Stimulated activated CD8-positive, alpha-beta memory T cell treated with anti-CD3 and anti-CD28 coated beads, Interleukin-15, amount 100 ng/mL, for 48 hours (primary cell): ENCODE data around the gene CBL.
"Not testable (repeated sequence)": the region's sequence is repeated elsewhere in the genome, so short reads cannot be mapped to it uniquely, and the experiment has no call there.

ENCODE experiments used
- DNase-seq, 2 donors: peaks; one replicate each; pipeline ENCODE4 v3.0.0-alpha.2; 2020; ENCODE audit warnings: low read depth in 2 of 2

Gene CBL

DNA sequence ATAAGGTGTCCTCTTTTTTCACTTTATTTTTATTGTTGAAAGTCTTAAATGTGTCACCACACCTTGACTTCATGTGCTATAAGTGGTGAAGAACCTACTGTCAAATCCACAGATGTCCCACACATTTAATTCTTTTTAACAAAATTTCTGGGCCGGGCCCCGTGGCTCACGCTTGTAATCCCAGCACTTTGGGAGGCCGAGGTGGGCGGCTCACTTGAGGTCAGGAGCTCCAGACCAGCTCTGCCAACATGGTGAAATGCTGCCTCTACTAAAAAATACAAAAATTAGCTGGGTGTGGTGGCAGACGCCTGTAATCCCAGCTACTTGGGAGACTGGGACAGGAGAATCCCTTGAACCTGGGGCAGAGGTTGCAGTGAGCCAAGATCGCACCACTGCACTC is 3.0 kb downstream of the CBL start:
- no peak for DNase-seq

DNA sequence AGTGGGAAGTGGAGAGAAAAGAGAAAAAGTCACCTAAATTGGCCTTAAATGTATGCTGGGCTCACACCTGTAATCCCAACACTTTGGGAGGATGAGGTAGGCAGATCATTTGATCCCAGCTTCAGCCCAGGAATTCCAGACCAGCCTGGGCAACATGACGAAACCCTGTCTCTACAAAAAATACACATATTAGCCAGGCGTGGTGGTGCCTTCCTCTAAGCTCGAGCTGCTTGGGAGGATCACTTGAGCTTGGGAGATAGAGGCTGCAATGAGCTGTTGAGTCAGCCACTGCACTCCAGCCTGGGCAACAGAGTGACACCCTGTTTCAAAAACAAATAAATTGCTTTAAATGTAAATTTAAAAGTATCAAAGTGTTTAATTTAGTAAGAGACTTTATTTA is 3.9 kb downstream of the CBL start:
- DNase-seq = no peak

GRCh38 chr11:119218141-119218878 is 12.2 kb downstream of the CBL start:
- DNase-seq = no peak

DNA sequence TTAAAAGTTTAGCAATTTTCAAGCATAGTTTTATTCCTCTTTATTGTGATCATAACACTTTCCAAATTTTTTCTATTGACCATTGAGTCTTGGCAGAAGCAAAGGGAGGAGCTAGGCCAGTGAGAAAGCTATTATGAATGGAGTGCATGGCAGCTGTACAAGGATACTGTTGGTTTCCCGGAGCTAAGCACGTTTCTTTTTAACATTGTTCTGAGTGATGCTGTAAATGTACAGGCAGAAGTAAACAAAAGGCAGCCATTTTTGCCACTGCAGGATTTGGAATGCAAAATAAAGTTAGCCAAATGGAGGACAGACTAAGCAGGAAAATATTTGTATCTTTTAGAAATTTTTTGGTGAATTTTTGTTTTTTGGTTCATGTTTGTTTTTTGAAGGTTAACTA is 16.2 kb downstream of the CBL start:
- no peak for DNase-seq

DNA sequence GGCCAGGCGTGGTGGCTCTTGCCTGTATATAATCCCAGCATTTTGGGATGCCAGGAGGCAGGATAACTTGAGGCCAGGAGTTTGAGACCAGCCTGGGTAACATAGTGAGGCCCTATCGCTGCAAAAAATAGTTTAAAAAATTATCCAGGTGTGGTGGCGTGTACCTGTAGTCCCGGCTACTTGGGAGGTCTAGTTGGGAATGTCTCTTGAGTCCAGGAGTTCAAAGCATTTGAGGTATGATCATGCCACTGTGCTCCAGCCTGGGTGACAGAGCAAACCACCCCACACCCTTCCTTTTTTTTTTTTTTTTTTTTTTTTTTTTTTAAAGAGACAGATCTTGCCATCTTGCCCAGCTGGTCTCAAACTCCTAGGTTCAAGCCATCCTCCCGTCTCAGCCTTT is 16.8 kb downstream of the CBL start:
- DNase-seq = no peak

DNA sequence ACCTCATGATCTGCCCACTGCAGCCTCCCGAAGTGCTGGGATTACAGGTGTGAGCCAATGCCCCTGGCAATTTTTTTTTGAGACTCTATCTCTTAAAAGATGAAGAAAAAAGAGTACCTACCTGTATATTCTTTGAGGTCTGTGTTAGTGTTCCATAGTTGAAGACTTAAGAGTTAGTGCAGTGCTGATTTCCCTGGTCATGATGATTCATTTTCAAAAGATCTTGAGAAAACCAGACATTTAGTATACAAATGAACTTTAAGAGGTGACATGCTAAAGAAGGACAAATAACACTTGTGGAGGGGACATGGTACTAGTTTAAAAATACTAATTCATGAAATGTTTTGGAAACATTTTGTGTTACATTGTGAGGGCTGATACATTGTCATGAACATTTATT is 17.7 kb downstream of the CBL start:
- no peak for DNase-seq

DNA sequence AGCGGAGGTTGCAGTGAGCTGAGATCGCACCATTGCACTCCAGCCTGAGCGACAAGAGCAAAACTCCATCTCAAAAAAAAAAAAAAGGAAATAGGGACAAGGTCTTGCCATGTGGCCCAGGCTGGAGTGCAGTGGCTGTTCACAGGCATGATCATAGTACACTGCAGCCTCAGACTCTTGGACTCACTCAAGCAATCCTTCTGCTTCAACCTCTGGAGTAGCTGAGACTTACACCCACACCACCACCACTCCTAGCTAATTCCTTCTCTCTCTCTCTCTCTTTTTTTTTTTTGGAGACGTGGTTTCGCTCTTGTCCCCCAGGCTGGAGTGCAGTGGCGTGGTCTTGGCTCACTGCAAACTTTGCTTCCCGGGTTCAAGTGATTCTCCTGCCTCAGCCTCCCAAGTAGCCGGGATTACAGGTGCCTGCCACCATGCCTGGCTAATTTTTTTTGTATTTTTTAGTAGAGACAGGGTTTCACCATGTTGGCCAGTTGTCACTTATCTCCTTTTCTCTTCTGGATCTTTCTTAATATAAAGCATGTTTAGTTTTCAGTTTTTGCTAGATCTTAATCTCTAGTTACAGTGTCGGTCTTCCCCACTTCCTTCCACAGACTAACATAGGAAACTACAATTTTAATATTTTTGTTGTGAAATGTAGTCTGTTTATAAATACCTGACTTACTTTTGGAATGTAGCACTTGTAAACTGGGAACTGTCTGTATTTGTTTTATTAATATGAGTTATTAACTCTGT is 22.6 kb downstream of the CBL start:
- DNase-seq = not testable (repeated sequence)

- no peak for DNase-seq
Measured at GRCh38 chr11:119229288-119229672, 23.1 kb downstream of the CBL start.

DNA sequence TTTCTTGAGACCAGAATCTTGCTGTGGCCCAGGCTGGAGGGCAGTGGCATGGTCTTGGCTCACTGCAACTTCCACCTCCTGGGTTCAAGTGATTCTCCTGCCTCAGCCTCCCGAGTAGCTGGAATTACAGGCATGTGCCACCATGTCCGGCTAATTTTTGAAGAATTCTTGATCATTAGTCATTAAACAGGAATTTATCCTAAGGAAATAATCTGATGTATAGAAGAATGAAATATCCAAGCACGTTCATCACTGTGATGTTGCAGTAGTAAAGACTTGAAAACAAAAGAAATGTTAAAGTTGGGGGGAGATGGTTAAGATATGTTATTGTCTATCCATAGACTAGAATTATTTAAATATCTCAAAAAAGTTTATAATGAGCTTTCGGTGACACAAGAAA is 23.6 kb downstream of the CBL start:
- no peak for DNase-seq

DNA sequence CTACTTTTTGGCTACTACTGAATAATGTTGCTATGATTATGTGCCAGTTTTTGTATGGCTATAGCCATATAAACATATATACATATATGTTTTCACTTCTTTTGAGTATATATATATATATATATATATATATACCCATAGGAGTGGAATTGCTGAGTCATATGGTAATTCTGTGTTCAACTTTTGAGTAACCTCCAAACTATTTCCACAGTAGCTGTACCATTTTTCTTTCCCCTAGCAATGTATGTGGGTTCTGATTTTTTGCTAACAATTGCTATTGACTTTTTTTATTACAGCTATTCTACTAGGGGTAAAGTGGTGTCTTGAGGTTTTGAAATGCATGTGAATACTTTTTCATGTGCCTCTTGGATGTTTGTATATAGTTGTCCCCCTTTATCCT is 30.4 kb downstream of the CBL start:
- no peak for DNase-seq

GRCh38 chr11:119236891-119237290 is 30.8 kb downstream of the CBL start:
- no peak for DNase-seq

DNA sequence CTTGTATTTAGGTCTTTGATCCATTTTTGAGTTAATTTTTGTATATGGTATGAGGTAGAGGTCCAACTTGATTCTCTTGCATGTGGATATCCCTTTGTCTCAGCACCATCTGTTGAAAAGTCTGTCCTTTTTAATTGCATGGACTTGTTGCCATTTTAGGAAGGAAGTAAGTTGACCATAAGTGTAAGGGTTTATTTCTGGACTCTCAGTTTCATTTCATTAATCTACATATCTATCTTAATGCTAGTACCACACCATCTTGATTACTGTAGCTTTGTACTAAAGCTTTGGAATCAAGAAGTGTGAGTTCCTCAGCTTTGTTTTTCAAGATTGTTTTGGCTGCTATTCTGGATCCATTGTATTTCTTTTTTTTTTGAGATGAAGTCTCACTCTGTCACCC is 31.4 kb downstream of the CBL start:
- no peak for DNase-seq

DNA sequence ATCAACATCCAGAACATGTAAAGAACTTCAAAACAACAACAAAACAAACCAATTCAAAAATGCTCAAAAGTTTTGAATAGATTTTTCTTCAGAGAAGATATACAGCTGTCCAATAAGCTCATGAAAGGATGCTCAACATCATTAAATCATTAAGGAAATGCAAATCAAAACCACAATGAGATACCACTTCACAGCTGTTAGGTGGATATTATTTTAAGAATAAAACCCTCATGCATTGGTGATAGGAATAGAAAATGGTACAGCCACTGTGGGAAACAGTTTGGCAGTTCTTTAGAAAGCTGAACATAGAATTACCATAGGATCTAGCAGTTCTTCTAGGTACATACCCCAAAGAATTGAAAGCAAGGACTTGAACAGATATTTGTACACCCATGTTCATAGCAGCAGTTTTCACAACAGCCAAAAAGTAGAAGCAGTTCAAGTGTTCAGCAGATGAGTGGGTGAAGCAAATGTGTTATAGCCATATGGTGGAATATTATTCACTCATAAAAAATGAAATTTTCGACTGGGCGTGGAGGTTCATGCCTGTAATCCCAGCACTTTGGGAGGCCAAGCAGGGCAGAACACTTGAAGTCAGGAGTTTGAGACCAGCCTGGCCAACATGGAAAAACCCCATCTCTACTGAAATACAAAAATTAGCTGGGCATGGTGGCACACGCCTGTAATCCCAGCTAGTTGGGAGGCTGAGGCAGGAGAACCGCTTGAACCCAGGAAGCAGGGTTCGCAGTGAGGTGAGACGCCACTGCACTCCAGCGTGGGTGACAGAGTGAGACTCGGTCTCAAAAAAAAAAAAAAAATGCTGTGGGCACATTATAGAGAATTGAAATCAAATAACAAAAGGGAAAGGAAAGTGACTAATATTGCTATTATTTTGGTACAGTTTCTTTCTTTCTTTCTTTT is 42.9 kb downstream of the CBL start:
- DNase-seq = no peak

DNA sequence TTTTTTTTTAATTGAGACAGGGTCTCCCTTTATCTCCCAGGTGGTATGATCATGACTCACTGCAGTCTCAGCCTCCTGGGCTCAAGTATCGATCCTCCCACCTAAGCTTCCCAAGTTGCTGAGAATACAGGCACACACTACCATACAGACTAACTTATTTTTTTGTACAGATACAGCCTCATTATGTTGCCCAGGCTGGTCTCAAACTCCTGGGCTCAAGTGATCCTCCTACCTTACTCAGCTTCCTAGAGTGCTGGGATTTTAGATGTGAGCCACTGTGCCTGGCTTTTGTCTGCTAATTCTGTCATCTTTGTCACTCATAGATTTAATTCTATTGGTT is 43.5 kb downstream of the CBL start:
- DNase-seq = no peak

DNA sequence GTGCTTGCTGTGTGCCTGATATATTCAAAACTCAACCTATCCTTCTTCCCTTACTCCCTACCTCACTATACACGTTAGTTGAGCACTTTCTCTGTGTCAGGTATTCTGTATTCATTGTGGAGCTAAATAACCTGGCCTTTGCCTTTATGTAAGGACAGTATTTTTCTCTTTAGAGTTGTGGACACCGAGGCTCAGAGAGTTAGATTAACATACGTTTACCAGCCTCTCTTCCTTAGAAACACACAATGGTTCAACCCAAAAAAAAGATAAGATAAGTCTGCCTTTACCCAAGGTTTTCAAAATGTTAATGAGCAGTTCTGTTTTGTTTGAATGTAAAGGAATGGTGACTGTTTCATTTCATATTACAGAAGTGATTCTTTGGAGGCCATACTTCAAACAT is 45.0 kb downstream of the CBL start:
- DNase-seq = no peak

DNA sequence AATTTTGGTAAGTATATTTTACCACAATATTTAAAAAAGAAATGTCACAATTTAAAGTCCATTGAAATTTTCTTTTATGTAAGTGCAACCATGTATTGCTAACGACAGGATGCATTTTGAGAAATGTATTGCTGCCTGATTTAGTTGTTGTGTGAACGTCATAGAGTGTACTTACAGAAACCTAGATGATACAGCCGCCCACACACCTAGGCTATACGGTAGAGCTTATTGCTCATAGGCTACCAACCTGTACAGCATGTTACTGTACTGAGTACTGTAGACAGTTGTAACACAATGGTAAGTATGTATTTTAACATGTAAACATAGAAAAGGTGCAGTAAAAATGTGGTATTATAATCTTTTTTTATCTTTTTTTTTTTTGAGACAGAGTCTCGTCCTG is 48.1 kb downstream of the CBL start:
- peak; percentile 29 to 43 for DNase-seq

- no peak for DNase-seq
Measured at GRCh38 chr11:119258180-119258579, 52.0 kb downstream of the CBL start.

DNA sequence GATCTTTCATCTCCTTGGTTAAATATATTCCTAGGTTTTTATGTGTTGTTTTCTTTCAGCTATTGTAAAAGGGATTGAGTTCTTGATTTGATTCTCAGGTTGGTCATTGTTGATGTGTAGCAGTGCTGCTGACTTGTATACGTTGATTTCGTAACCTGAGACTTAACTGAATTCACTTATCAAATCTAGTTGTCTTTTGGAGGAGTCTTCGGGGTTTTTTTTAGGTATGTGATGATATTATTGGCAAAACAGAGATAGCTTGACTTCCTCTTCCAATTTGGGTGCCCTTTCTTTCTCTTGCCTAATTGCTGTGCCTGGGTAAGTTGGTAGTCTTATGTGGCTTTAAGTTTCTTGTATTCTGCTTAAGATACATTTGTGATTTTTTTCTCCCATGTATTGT is 52.8 kb downstream of the CBL start:
- DNase-seq = no peak

GRCh38 chr11:119262668-119263351 is 56.7 kb downstream of the CBL start:
- no peak for DNase-seq

DNA sequence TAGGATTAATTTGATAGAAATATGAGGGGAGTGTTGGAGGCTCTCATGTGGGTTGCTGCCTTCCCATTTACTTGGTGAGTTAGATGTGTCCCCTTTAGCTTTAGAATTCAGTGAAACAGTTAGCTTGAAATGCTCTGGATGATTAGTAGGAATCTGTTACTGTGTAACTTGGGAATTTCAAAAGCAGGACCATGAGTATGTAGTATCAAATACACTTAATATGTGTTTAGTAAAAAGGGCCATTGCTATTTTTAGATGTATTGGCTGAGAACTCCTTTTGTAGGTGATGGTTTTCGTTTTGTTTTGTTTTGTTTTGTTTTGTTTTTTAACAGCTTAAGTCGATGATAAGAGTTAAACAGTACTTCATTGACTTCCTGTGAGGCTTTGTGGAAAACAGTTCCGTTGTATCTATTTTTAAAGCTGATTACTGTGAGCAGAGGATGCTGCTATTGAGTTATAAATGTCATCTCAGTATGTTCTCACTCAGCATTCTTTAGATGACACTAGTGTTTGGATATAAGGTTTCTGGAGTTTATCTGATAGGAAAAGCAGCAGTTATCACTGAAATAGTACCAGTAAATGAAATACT is 57.3 kb downstream of the CBL start:
- no peak for DNase-seq

- no peak for DNase-seq
Measured at GRCh38 chr11:119266063-119266462, 59.9 kb downstream of the CBL start.
